ENCODE results near the gene ERLIN1. TPM values are rescaled to one million over a fixed set of nuclear protein-coding genes. Genes with fewer than 3 reads are reported as not detected.

Gene ERLIN1
- total and polyA plus RNA-seq, 8 donors: 23.8 to 56.3 (median 47.0) TPM

DNA sequence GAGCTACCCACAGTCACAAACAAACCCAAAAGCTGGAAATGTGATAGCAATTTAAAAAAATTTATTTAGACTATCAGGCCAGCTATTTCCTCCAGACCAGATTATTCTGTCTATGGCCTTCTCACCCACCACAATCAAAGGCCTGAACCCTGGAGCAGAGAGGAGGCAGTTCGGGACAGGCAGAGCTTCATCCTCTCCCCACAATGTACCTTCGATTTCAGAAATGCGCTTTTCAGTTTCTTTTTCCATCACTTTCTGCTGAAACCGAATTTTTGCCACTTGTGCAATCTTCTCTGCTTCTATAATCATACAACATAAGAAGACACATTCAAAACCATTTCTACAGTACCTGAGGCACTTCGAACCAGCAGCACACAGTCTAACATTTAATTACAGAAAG, 29.9 kb downstream of the ERLIN1 start:
- no peak overlapping the region for H3K4me3 ChIP-seq
- no peak for DNase-seq
- TF ChIP-seq, protein P1, sequence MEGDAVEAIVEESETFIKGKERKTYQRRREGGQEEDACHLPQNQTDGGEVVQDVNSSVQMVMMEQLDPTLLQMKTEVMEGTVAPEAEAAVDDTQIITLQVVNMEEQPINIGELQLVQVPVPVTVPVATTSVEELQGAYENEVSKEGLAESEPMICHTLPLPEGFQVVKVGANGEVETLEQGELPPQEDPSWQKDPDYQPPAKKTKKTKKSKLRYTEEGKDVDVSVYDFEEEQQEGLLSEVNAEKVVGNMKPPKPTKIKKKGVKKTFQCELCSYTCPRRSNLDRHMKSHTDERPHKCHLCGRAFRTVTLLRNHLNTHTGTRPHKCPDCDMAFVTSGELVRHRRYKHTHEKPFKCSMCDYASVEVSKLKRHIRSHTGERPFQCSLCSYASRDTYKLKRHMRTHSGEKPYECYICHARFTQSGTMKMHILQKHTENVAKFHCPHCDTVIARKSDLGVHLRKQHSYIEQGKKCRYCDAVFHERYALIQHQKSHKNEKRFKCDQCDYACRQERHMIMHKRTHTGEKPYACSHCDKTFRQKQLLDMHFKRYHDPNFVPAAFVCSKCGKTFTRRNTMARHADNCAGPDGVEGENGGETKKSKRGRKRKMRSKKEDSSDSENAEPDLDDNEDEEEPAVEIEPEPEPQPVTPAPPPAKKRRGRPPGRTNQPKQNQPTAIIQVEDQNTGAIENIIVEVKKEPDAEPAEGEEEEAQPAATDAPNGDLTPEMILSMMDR (IDR thresholded peaks at IDR 0.05): no peak
- H3K27ac ChIP-seq: no peak overlapping the region
- no peaks in the 10 kb centered on the region for H3K9me3 ChIP-seq
- ATAC-seq: no peak
- peaks cover 0 to 76% of the 10 kb centered on the region in 2 donors for H3K36me3 ChIP-seq
- H3K4me1 ChIP-seq: no peaks in the 10 kb centered on the region
- no peaks in the 10 kb centered on the region for H3K27me3 ChIP-seq
- intact Hi-C loops (cut with DNase I): no loop called here

DNA sequence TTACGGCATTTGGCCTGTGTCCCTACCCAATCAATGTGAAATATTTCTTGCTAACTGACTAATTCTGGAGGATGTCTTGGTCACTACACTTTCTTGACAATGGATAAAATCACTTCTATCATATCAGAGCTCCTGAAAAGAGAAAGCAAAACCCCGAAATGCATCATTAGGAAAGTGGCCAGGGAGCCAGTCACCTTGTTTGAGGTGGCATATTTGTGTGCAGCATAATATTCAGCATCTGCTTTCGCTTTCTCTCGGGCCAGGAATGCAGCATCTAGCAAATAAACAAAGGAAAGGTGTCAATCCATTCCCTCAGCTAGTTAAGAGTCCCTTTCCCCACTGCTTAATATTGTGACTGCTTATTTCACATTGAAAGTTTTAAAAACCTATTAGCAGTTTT, 31.2 kb downstream of the ERLIN1 start:
- Histone ChIP-seq H3K4me1 (no peaks in the 10 kb centered on the region), H3K27me3 (no peaks in the 10 kb centered on the region), H3K9me3 (no peaks in the 10 kb centered on the region), H3K27ac (no peak overlapping the region), H3K36me3 (peaks cover 0 to 84% of the 10 kb centered on the region in 2 donors), H3K4me3 (no peak overlapping the region)
- no peak for DNase-seq
- ATAC-seq: no peak
- TF ChIP-seq, protein P1 (IDR thresholded peaks at IDR 0.05): no peak
- intact Hi-C loops (cut with DNase I): no loop called here

DNA sequence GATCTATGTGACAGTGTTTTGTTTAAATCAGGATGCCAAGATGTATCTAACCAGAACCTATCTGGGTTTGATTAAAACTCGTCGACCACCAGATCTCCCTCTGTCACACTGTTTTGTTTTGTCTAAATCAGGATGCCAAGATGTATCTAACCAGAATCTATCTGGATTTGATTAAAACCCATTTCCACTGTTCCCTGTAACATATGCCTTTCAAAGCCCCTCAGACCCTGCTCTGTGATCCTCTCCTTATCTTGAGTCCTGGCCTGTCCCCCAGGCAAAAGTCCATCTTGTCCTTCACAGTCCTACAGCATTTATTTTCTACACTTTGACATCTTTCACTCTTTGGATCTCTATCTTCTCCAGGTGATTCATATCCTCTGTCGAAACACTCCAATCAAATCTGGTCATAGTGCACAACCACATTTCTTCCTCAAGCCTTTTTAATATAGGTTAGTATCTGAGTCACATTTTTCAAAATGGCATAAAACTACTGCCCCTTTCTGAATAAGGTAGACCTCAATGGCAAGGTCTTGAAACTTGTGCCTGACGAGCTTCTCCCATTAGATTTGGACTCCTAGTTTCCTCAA, 32.5 kb downstream of the ERLIN1 start:
- Histone ChIP-seq H3K4me3 (no peak overlapping the region), H3K27me3 (no peaks in the 10 kb centered on the region), H3K9me3 (no peaks in the 10 kb centered on the region), H3K4me1 (no peaks in the 10 kb centered on the region), H3K36me3 (peaks cover 0 to 80% of the 10 kb centered on the region in 2 donors), H3K27ac (no peak overlapping the region)
- TF ChIP-seq, protein P1 (IDR thresholded peaks at IDR 0.05): no peak
- intact Hi-C loops (cut with DNase I): no loop called here
- DNase-seq (no peak), ATAC-seq (no peak)

DNA sequence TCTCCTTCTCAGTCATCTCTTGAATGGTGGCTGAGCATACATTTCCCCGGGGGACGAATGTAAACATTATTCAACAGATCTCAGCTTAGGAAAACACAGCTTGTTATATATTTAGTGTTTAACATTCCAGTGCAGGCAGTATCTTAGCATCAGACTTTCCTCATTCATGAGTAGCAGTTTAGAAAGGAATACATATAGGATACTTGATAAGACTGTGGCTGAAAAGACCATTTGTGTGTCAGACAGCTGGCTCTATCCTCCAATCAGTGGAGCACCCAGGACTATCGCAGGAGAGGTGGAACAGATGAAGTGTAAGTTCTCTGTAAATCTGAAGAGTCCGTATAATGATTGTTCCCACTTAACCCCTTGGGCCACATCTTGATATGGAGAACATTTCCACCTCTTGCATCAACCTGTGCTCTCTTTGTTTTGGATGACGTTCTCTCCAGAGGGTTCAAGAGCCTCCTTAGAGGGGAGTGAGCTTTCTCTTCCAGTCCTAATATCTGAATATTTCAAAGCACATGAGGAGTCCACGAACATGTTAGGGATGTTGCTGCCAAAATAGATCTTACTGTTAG, 34.0 kb downstream of the ERLIN1 start:
- Histone ChIP-seq H3K4me3 (no peak overlapping the region), H3K9me3 (no peaks in the 10 kb centered on the region), H3K36me3 (peaks cover 0 to 77% of the 10 kb centered on the region in 2 donors), H3K27ac (no peak overlapping the region), H3K27me3 (no peaks in the 10 kb centered on the region), H3K4me1 (no peaks in the 10 kb centered on the region)
- TF ChIP-seq, protein P1 (IDR thresholded peaks at IDR 0.05): no peak
- DNase-seq: no peak
- ATAC-seq: no peak
- intact Hi-C loops (cut with DNase I): no loop called here

DNA sequence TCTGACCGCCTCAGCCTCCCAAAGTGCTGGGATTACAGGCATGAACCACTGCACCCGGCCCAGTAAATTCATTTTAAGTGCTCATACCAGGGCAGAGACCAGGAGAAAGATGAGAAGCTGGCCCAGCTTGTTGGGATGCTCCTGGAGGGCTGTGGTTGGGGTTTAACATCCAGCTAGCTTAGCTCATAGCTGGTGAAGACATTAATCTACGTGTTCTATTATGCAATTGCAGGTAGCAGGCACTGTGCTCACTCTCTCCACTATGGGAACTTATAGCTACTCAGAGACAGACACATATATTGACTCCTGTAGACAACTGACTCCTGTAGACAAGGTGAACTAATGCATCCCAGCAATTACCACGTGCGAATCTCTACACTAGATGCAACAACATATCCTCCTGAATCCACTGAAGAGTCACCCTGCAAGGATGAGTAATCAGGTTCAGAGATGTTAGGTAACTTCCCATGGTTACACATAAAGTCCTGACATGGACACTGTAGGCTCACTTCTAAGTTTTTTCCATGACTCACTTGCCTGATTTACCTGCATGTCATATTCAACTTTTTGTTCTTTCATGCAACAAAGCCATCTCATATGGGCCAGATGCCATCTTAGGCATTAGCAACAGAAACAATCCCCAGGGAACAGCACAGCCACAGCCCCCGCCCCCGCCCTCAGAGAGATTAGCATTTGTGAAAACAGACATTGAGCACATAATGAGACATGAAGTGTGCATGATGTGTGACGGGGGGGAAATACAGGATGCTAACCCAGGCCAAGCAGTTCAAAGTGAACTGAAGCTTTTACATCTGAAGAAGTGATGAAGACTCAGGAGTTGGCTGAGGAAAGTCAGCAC, 37.2 kb downstream of the ERLIN1 start:
- ATAC-seq (no peak), DNase-seq (no peak)
- no peaks in the 10 kb centered on the region for H3K27me3 ChIP-seq
- TF ChIP-seq, protein P1 (IDR thresholded peaks at IDR 0.05): no peak
- peak overlapping the region in 1 of 2 donors; percentile 14 for H3K27ac ChIP-seq
- intact Hi-C loops (cut with DNase I): no loop called here
- no peaks in the 10 kb centered on the region for H3K4me1 ChIP-seq
- H3K36me3 ChIP-seq: peaks cover 0 to 45% of the 10 kb centered on the region in 2 donors
- H3K9me3 ChIP-seq: no peaks in the 10 kb centered on the region
- no peak overlapping the region for H3K4me3 ChIP-seq

Data from left lung (tissue), 10 donors.